Small intestine (tissue), 7 donors: ENCODE measurements around the gene MINDY4. TPM values are rescaled to one million over a fixed set of nuclear protein-coding genes. Genes with fewer than 3 reads are reported as not detected.

Experiments used
- DNase-seq, 2 donors: peaks; one replicate each; pipeline versions ENCODE4 v3.0.0 to v3.0.0-alpha.2; 2013
- FAIRE-seq: peaks from 2 replicates; lab custom pipeline; 2012; peaks lifted over from hg19 to GRCh38; lab: Jason Lieb, UNC
- H3K27ac ChIP-seq, 3 donors: one replicate each; pipeline ENCODE4 v1.5.1; 2013; ENCODE audit warnings: low read length in 2 of 3, mild to moderate bottlenecking in 2 of 3, control low read depth in 1 of 3, inconsistent platforms in 1 of 3, low read depth in 1 of 3, moderate library complexity in 1 of 3
- H3K27me3 ChIP-seq, 3 donors: one replicate each; pipeline ENCODE4 v1.6.1; 2013; ENCODE audit warnings: low read length in 3 of 3, inconsistent platforms in 1 of 3; ENCODE audit not compliant: control insufficient read depth in 3 of 3, insufficient read depth in 3 of 3
- H3K36me3 ChIP-seq, 3 donors: one replicate each; pipeline ENCODE4 v1.6.1; 2013; ENCODE audit warnings: low read length in 3 of 3, inconsistent platforms in 1 of 3, low read depth in 1 of 3, mild to moderate bottlenecking in 1 of 3, moderate library complexity in 1 of 3; ENCODE audit not compliant: control insufficient read depth in 3 of 3, insufficient read depth in 2 of 3
- H3K4me1 ChIP-seq, 3 donors: one replicate each; pipeline ENCODE4 v1.6.1; 2013; ENCODE audit warnings: low read length in 2 of 3, inconsistent platforms in 1 of 3, low read depth in 1 of 3, mild to moderate bottlenecking in 1 of 3, moderate library complexity in 1 of 3; ENCODE audit not compliant: control insufficient read depth in 3 of 3, insufficient read depth in 2 of 3
- H3K4me3 ChIP-seq, 3 donors: one replicate each; pipeline ENCODE4 v1.5.1; 2013; ENCODE audit warnings: low read length in 3 of 3, control low read depth in 1 of 3, inconsistent platforms in 1 of 3, low read depth in 1 of 3, mild to moderate bottlenecking in 1 of 3, moderate library complexity in 1 of 3
- H3K9me3 ChIP-seq, 2 donors: one replicate each; pipeline ENCODE4 v1.6.1; 2013; ENCODE audit warnings: low read depth in 1 of 2, low read length in 1 of 2; ENCODE audit not compliant: control insufficient read depth in 2 of 2, insufficient read depth in 1 of 2
- WGBS, 3 donors: extraction: QIAGEN DNeasy Blood & Tissue Kit; methylation state at CpG; one replicate each; pipeline ENCODE4 v1.1.7; 2013; 5-methylcytosine and 5-hydroxymethylcytosine counted together
- polyA plus RNA-seq, 4 donors: library from polyadenylated mRNA; stranded (reverse) in 3 of 4; unstranded in 1 of 4; fragments of 200-250 nt in 3 of 4; fragments of 120-200 nt in 1 of 4; gene quantifications; one replicate each; pipeline versions ENCODE4 v1.2.1 to v1.2.3, GENCODE V29; 2013
- donor health status: healthy with polysubstance abuse.
- donor health status: control.
- donor health status: control.
- donor health status: Bipolar disorder and iron deficiency.
- donor health status: healthy.

Gene MINDY4
- polyA plus RNA-seq, 4 donors: 0.22 to 6.5 (median 1.9) TPM

DNA sequence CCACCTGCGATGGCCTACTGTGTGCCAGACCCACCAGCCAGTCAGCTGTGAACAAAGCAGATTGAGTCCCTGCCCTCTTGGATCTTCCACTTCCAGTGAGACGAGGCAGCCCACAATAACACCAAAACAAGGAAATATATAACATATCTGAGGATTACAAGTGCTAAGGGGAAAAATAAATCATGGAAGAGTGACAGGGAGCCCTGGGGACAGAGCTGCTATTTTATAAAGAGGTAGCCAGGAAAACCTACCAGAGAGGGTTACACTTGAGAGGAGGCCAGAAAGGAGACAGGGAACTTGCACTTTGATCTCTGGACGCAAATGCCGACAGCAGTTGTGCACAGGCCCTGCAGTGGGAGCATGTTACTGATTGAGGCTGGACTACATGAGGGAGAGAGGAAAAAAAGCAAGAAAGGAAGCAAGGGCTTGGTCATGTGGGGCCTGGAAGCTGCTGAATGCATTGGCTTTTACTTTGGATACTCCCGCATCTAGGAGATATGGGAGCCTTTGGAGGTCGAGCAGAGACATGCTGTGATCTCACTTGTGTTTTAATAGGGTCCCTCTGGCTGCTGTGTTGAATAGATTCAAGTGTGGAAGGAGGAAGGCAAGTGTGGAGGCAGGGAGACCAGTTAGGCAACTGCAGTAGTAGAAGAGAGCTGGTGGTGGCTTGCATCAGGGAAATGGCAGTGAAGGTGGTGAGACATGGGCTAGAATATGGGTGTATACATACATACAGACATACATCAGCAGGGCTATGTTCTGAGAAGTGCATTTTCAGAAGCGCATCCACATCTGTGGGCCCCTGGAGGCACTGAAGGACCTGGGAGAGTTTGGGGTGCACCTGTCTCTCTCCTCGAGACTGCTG, 26.2 kb downstream of the MINDY4 start:
- Histone ChIP-seq H3K36me3 (peaks cover 0 to 40% (median 2%) of the 10 kb centered on the region in 3 donors), H3K9me3 (no peaks in the 10 kb centered on the region), H3K4me1 (peaks cover 0 to 44% (median 4%) of the 10 kb centered on the region in 3 donors), H3K4me3 (no peak overlapping the region), H3K27ac (peak overlapping the region in 2 of 3 donors; percentile 26 to 84), H3K27me3 (no peaks in the 10 kb centered on the region)
- peak; percentile 76 to 80 for DNase-seq
- WGBS, 3 donors: 32 to 52% (median 43%) methylated on average over 8 of the region's 8 CpGs
- FAIRE-seq: no peak

DNA sequence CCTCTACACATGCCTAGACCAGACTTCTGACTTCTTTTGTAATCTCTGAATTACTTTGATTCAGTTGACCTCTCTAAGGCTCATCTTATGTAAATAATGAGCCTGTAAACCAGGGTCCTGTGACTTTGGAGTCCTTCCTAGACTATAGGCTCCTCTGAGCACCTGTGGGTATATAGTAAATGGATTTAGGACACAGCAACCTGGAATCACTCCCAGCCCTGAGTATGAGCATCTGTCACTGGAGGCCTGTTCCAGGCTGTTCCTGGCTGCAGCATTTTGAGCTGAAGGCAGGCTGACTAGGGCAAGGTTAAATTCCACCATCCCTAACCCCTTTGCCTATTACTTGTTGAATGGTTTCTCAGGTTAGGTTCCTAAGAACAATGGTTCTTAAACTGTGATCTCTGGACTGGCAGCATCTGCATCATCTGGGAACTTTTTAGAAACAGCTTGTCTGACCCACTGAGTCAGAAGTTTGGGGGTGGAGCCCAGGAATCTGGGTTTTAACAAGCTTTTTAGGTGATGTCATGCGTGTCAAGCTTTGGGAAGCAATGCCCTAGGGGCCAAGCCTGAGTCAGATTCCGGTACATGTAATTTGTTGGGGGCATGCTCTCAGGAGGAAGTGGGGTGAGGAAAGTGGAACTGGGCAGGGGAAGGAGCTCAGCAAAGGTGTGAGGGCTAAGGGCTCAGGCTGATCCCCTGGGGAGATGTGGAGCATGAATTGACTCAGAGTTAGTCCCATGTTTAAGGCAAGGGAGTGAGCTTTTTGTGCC, 28.2 kb downstream of the MINDY4 start:
- FAIRE-seq: no peak

DNA sequence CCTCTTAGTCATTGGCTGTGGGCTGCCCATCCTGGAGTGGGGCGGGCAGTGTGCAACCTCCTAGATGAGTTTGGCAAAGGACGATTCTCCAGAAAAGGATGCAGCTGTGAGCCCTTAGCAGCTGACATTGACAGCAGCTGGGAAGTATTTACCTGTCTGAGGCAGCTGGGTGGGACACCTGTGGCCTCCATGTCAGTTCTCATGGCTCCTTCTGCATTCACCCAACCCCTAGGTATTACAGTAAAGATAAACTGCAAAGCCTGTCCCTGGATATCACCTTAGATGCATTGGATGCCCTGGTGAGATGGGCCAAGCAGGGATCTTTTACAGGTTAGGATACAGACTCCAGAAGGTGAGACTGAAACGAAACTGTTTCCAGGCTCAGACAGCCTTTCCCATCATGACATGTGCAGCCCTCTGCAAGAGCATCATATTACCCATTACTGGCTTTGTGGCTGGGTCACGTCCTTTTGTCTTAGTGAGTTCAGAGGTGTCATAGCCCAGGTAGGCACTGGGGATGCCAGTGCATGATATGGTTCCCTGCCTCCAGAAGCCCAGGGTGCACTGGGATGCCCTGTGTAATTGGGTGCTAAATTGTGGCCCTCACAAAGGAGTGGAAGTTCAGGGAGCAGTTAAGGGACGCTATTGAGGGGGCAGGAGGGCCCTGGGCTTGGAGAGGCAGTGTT, 28.9 kb downstream of the MINDY4 start:
- Histone ChIP-seq H3K4me1 (peaks cover 0 to 37% (median 9%) of the 10 kb centered on the region in 3 donors), H3K27ac (no peak overlapping the region), H3K4me3 (no peak overlapping the region), H3K9me3 (no peaks in the 10 kb centered on the region), H3K27me3 (no peaks in the 10 kb centered on the region), H3K36me3 (peaks cover 0 to 27% (median 0%) of the 10 kb centered on the region in 3 donors)
- DNase-seq (no peak), FAIRE-seq (no peak)
- 74 to 85% (median 77%) methylated on average over 5 of the region's 5 CpGs for WGBS, 3 donors

More for the DNA sequence above, 28.2 kb downstream of the MINDY4 start:
- Histone ChIP-seq H3K27ac (no peak overlapping the region), H3K9me3 (no peaks in the 10 kb centered on the region), H3K4me1 (peaks cover 0 to 44% (median 9%) of the 10 kb centered on the region in 3 donors), H3K27me3 (no peaks in the 10 kb centered on the region), H3K4me3 (no peak overlapping the region), H3K36me3 (peaks cover 0 to 28% (median 0%) of the 10 kb centered on the region in 3 donors)
- 70 to 94% (median 84%) methylated on average over 2 of the region's 2 CpGs for WGBS, 3 donors
- no peak for DNase-seq

- Histone ChIP-seq H3K9me3 (no peaks in the 10 kb centered on the region), H3K4me1 (peaks cover 0 to 30% (median 9%) of the 10 kb centered on the region in 3 donors), H3K4me3 (no peak overlapping the region), H3K27me3 (no peaks in the 10 kb centered on the region), H3K36me3 (peaks cover 0 to 30% (median 0%) of the 10 kb centered on the region in 3 donors), H3K27ac (no peak overlapping the region)
- 52 to 56% (median 54%) methylated on average over 6 of the region's 6 CpGs for WGBS, 3 donors
- FAIRE-seq (no peak), DNase-seq (peak; percentile 71 to 78)
Measured at GRCh38 chr7:30800785-30801252, 29.6 kb downstream of the MINDY4 start.

GRCh38 chr7:30802812-30803211, 31.6 kb downstream of the MINDY4 start:
- Histone ChIP-seq H3K27me3 (no peaks in the 10 kb centered on the region), H3K9me3 (no peaks in the 10 kb centered on the region), H3K4me3 (no peak overlapping the region), H3K27ac (no peak overlapping the region), H3K36me3 (peaks cover 0 to 32% (median 0%) of the 10 kb centered on the region in 3 donors), H3K4me1 (peaks cover 0 to 11% (median 5%) of the 10 kb centered on the region in 3 donors)
- DNase-seq (no peak), FAIRE-seq (no peak)
- 94% methylated on average over 4 of the region's 4 CpGs for WGBS, 3 donors

DNA sequence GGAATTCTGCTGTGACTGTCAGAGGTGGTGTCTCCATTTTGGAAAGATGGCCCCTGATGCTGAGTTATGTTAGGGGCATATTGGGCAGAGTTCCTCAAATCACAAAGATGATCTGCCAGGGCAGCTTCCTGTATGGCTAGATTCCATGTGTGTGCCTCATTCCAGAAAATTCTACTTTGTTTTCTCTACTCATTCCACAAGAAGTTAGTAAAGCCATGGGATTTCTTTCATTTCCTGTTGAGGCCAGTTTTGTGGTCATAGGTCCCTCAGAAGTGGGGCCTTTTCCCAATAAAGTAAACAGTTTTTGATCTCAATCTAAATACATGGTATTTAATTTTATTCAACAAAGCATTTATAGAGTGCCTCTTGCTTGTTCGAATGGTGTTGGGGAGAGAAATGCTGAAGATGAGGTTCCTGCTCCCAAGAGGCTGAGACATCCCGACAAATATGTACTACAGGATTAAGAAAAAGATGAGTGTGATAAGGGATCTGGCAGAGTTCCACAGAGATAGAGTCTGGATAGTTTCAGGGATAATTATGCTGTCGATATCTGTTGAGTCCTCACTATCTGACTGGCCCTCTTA, 33.0 kb downstream of the MINDY4 start:
- 53 to 64% (median 57%) methylated on average over 3 of the region's 3 CpGs for WGBS, 3 donors
- no peak for FAIRE-seq

GRCh38 chr7:30805081-30805691, 34.0 kb downstream of the MINDY4 start:
- 88 to 95% (median 90%) methylated on average over 9 of the region's 9 CpGs for WGBS, 3 donors
- FAIRE-seq (no peak), DNase-seq (no peak)
- Histone ChIP-seq H3K4me3 (no peak overlapping the region), H3K4me1 (peaks cover 0 to 5% (median 0%) of the 10 kb centered on the region in 3 donors), H3K27me3 (no peaks in the 10 kb centered on the region), H3K9me3 (no peaks in the 10 kb centered on the region), H3K36me3 (peaks cover 0 to 28% (median 0%) of the 10 kb centered on the region in 3 donors), H3K27ac (no peak overlapping the region)

More for the DNA sequence above, 33.0 kb downstream of the MINDY4 start:
- DNase-seq: no peak
- peak overlapping the region in 1 of 3 donors; percentile 13 for H3K27ac ChIP-seq
- peaks cover 0 to 36% (median 0%) of the 10 kb centered on the region in 3 donors for H3K36me3 ChIP-seq
- peaks cover 0 to 5% (median 2%) of the 10 kb centered on the region in 3 donors for H3K4me1 ChIP-seq
- H3K9me3 ChIP-seq: no peaks in the 10 kb centered on the region
- no peak overlapping the region for H3K4me3 ChIP-seq
- H3K27me3 ChIP-seq: no peaks in the 10 kb centered on the region
